ENCODE measurements around the gene PHACTR1.

Gene PHACTR1

GRCh38 chr6:13248584-13248985 lies 532.0 kb downstream of the PHACTR1 start:
- no peak for DNase-seq

DNA sequence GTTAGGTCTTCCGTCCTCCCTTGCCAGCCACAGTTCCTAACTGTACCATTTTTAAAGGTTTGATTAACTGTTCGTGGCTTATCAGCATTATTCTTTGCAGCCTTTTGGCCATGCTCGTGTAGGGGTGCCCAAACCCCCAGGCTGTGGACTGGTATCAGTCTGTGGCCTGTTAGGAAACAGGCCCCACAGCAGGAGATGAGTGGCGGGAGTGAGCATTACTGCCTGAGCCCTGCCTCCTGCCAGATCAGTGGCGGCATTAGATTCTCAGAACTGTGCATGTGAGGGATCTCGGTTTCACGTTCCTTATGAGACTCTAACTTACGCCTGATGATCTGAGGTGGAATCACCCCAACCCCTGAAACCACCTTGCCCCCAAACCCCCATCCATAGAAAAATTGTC lies 532.4 kb downstream of the PHACTR1 start:
- DNase-seq = no peak

GRCh38 chr6:13249817-13250216 lies 533.2 kb downstream of the PHACTR1 start:
- no peak for DNase-seq

DNA sequence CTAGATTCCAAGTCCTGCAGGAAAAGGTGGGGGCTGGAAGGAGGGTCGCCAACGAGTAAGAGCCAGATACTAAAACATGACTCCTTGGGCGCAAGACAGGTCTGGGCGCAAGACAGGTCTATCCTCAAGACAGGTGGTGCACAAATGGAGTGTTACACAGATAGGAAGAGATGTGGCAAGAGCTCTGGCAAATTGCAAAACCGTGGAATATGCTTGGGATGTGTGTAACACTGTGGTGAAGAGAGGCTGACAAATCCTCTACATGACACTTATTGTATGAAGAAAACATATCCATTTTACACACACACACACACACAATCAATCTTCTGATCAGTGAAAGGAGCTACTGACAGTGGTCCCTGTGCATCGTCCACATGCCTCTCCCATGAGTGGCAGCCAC lies 534.1 kb downstream of the PHACTR1 start:
- DNase-seq = no peak

GRCh38 chr6:13251242-13251641 lies 534.7 kb downstream of the PHACTR1 start:
- DNase-seq = no peak

GRCh38 chr6:13252790-13253189 lies 536.2 kb downstream of the PHACTR1 start:
- DNase-seq = no peak

DNA sequence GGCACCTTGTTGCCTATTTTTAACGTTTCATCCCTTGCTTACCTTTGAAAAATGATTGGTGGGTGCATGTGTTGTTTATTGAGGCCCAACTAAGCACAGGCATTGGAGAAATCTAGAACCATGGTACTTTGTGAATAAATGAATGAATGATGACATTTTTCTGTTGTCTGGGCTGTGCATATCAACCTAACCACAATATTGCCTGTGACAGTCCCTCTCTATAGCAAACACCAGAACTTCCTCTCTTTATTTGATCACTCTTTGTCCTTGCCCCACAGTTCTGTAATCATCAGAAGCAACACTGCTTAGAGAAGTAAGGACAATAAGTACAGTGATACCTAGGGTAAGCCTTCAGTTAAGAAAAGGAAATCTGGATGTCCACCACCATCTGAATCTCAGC lies 536.7 kb downstream of the PHACTR1 start:
- DNase-seq = no peak

DNA sequence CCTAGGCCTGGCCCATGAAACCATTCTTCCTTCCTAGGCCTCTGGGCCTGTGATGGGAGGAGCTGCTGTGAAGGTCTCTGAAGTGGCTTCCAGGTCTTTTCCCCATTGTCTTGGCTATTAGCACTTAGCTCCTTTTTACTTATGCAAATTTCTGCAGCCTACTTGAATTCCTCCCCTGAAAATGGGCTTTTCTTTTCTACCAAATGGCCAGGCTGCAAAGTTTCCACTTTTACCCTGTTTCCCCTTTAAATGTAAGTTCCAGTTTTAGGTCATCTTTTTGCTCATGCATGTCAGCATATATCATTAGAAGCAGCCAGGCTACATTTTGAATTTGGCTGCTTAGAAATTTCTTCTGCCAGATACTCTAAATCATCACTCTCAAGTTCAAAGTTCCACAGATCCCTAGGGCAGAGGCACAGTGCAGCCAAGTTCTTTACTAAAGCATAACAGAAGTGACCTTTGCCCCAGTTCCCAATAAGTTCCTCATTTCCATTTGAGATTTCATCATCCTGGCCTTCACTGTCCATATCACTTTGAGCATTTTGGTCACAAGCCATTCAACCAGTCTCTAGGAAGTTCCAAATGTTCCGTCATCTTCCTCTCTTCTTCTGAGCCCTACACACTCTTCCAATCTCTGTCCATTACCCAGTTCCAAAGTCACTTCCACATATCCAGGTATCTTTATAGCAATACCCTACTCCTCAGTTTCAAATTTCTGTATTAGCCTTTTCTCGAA lies 539.9 kb downstream of the PHACTR1 start:
- DNase-seq = no peak

GRCh38 chr6:13259393-13259792 lies 542.8 kb downstream of the PHACTR1 start:
- DNase-seq = no peak

DNA sequence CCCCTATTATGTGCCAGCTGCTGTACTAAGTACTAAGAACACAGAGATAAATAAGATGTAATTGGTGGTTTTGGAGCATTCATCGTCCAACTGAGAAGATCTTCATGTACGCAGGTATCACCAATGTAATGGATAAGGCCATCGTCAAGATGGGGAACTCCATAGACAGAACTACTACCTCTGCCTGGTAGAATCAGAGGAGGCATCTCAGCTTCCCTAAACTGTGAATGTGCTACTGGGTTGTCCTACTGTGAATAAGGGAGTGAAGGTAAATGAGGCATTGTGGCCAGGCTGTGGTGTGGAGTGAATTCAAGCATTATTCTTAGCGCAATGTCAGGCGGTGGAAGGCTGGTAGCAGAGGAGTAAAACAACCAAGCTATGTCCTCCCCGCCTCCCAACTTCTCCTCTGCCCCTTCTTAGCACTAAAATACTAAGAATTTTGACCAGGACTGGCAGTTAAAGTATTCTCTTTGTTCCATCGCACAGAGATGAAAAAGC lies 543.6 kb downstream of the PHACTR1 start:
- no peak for DNase-seq

DNA sequence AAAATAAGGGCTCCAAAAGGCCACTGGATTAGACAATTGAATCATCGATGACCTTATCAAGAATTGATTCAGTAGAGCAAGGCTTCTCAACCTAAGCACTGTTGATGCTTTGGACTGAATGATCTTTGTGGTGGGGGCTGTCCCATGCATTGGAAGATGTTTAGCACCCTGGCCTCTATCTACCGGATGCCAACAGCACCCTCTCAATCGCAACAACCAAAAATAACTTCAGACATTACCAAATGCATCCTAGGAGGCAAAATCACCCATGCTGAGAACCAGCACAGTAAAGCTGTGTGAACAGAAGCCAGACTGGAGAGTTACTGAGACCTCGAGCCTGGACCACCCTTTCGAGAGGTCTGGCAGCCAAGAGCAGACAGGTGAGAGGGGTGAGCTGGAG lies 544.3 kb downstream of the PHACTR1 start:
- DNase-seq = no peak

- DNase-seq = no peak
Measured at GRCh38 chr6:13261464-13261994, 545.0 kb downstream of the PHACTR1 start.

- no peak for DNase-seq
Measured at GRCh38 chr6:13262302-13263230, 546.0 kb downstream of the PHACTR1 start.

DNA sequence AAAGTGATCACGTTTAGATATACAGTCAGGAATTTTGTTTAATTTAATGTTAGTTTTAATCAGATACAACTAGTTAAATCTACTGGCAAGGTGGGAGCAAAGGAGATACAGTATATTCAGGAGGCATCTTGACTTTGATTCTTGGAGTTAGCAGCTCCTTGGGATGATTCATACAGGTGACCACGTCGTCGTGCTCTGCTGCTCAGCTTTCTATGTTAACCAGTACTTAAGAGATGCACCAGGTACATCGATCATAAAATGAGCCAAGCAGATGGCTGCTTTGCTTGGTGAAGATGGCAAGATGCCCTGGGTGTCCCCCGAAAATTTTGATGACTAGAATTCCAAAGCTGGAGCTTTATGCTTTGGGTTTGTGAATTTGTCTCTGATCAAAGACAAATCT lies 547.1 kb downstream of the PHACTR1 start:
- no peak for DNase-seq

DNA sequence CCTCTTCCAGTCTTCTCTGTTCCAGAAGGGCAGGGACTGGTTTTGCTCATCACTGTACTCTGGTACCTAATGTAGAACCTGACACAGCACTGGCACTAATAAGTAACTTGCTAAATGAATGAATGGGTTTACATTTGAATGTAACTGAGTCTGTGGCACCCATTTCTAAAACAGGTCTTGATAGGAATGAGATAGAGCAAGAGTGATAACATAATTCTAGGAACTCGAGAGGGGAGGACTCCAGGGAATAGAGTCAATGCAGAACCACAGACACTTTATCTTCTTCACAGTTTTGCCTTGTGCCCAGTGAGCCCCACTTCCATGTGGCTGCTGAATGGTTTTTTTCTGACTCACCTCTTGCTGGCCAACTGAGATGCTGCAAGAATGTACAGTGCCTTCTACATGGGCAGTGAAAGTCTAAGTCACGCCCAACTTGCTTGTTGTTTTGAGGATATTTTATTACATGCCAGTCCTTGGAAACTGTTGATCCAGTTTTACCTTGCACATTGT lies 550.6 kb downstream of the PHACTR1 start:
- no peak for DNase-seq

DNA sequence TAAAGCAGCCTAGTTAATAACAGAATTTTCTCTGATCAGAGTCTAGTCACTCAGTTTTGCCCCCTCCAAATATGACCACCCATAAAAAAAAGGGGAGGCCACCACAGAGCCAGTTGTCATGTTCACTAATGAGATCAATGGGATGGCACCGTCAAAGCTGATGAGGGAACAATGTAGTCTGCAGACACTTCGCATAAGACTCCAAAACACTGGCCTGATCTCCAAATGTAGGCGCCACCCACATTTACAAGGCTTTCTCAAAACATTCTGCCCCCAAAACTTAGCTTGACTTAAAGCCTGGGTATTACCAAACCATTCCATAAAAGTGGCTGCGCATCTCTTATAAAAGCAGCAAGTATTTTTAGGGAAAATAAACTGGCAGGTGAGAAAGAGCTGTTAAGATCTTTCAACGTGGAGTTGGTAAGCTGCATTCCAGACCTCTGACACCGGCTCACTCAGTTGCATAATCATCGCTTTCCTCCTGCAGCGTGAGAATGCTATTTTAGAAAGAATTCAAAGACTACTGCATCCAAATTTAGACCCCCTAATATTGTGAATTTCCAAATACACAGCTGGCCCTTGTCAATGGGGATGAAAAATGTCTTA lies 552.4 kb downstream of the PHACTR1 start:
- DNase-seq = no peak

- DNase-seq = peak; percentile 21
Measured at GRCh38 chr6:13272131-13273046, 555.8 kb downstream of the PHACTR1 start.

DNA sequence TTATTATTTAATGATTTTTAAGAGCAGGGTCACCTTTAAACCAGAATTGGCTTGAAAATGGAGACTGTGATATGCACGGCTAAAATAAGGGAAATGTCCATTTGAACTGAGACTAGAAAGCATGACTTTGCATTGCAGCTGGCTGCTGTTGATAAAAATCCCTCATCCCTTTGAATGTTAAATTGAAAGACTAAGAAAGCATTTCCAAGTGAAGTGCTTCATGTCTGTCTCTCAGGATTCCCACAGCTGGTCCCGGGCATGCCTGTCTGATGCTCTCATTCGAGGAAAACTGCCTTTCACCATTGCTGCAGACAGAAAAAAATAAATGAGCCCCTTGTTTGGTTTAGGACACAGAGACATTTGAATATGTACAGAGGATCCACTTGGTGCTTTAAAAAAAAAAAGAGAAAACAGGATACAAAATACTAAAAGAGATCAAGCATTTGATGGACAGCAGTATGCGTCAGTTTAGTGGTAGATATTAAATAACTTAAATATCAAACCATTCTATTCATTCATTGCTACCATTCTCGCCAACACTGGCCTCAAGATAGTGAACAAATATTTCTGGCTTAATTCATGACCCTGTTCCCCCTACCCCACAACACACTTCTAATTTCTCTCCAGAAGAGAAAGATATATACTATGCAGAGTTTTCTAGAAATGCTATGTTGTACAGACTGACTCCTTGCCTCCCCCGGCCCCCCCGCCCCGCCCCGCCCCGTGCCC lies 556.8 kb downstream of the PHACTR1 start:
- DNase-seq = no peak

DNA sequence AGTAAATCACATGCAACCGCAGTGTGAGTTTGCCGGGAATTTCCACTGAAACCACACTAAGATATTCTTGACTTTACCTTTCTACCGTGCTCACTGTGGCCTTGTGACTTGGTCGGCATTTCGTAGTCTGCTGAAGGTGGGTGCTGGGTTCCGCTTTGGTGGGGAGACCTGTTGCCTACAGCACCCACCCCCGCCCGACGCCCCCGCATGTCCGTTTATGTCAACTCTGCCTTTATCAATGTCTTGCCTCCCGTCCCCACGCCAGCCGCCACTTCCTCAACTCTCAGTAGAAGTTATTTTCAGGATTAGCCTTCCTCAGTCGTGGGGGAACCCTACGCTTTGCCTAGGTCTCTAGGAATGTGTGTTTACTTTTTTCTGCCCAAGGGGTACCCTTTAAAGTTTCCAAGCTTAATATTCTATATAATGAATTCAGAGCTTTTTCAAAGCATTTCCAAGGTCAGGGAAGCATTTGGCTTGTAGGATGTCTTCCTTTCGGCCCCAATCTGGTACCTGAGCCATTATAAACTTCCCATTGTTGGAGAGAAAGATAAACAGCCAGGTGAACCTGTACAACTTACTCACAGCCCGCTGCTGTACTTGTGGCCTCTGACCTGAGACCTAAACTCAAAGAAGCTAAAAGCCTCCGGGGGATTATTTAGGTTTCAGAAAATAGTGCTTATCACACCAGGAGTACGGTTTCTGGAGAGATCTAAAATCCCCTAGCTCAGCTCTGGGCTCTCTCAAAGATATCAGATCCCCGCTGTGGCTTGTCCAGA lies 557.6 kb downstream of the PHACTR1 start:
- peak; percentile 64 for DNase-seq

GRCh38 chr6:13274707-13275434 lies 558.3 kb downstream of the PHACTR1 start:
- no peak for DNase-seq

All from CD4-positive, alpha-beta T cell treated with Interleukin-10 for 1 hour (primary cell).